Stimulated activated CD4-positive, alpha-beta T cell treated with anti-CD3 and anti-CD28 coated beads, Interleukin-4, amount 100 ng/mL, for 24 hours (primary cell): Measurements from ENCODE around the gene ACTBL2.

ENCODE experiments used
- DNase-seq: peaks from one replicate; pipeline ENCODE4 v3.0.0-alpha.2; 2020

ACTBL2 gene

GRCh38 chr5:57448287-57448686 is 34.3 kb downstream of the ACTBL2 start:
- DNase-seq: no peak

GRCh38 chr5:57447658-57448057 is 35.0 kb downstream of the ACTBL2 start:
- DNase-seq: no peak

GRCh38 chr5:57446966-57447365 is 35.6 kb downstream of the ACTBL2 start:
- no peak for DNase-seq

- DNase-seq: no peak
Measured at GRCh38 chr5:57445705-57446037, 36.9 kb downstream of the ACTBL2 start.

- no peak for DNase-seq
Measured at GRCh38 chr5:57445006-57445704, 37.5 kb downstream of the ACTBL2 start.

- no peak for DNase-seq
Measured at GRCh38 chr5:57442080-57442839, 40.4 kb downstream of the ACTBL2 start.

GRCh38 chr5:57441557-57441956 is 41.1 kb downstream of the ACTBL2 start:
- no peak for DNase-seq

GRCh38 chr5:57439601-57440000 is 43.0 kb downstream of the ACTBL2 start:
- no peak for DNase-seq

GRCh38 chr5:57437976-57438805 is 44.4 kb downstream of the ACTBL2 start:
- no peak for DNase-seq

- DNase-seq: no peak
Measured at GRCh38 chr5:57436586-57436985, 46.0 kb downstream of the ACTBL2 start.

GRCh38 chr5:57435701-57436134 is 46.9 kb downstream of the ACTBL2 start:
- DNase-seq: no peak

GRCh38 chr5:57434683-57435082 is 47.9 kb downstream of the ACTBL2 start:
- DNase-seq: no peak

GRCh38 chr5:57434227-57434640 is 48.4 kb downstream of the ACTBL2 start:
- DNase-seq: no peak

- no peak for DNase-seq
Measured at GRCh38 chr5:57432876-57433275, 49.7 kb downstream of the ACTBL2 start.

GRCh38 chr5:57431759-57432158 is 50.9 kb downstream of the ACTBL2 start:
- DNase-seq: no peak
